ENCODE measurements around the gene IQGAP2. TPM values are rescaled to one million over a fixed set of nuclear protein-coding genes. Genes with fewer than 3 reads are reported as not detected.
A peak's percentile ranks its signal among the peaks of the same experiment; 100 is the strongest.

IQGAP2 gene
- total and polyA plus RNA-seq, 9 of the 15 experiments (the other 6 are each of a cell fraction or from before 2014, with no cell fraction given): 8.7 to 23.2 (median 17.4) TPM

- TF ChIP-seq ZBTB11 (CRISPR knock-in tag; IDR thresholded peaks at IDR 0.05) (peak in 1 of 3 experiments; percentile 49; a peak in 1 of 6 replicates), MCM2 (IDR thresholded peaks at IDR 0.05; ENCODE audit: low read depth) (no peak), NFE2L1 (tag; IDR thresholded peaks at IDR 0.05; ENCODE audit: borderline replicate concordance, low read depth) (peak; percentile 100), ZNF134 (CRISPR knock-in tag; conservative IDR thresholded peaks at IDR 0.05) (0 out of 2 replicates have a peak, but pooled peaks have one; percentile 31), ZKSCAN3 (CRISPR knock-in tag; IDR thresholded peaks at IDR 0.05) (no peak), NR2C1 (IDR thresholded peaks at IDR 0.05) (0 out of 2 replicates have a peak, but pooled peaks have one; percentile 12), NR2C1 (tag; IDR thresholded peaks at IDR 0.05) (peak; percentile 50), SMAD1 (IDR thresholded peaks at IDR 0.05; ENCODE audit: low read depth, low read length, partially characterized antibody) (no peak), KLF10 (CRISPR knock-in tag; IDR thresholded peaks at IDR 0.05) (no peak), KAT2B (IDR thresholded peaks at IDR 0.05; ENCODE audit: low read depth, low read length) (no peak), ZBTB17 (CRISPR knock-in tag; IDR thresholded peaks at IDR 0.05) (no peak), MIER1 (IDR thresholded peaks at IDR 0.05; ENCODE audit: low read depth) (no peak), RAD51 (IDR thresholded peaks at IDR 0.05; ENCODE audit: borderline replicate concordance, low read depth) (no peak), CCAR2 (IDR thresholded peaks at IDR 0.05; ENCODE audit: low read depth, low read length) (no peak), FOXJ3 (CRISPR knock-in tag; IDR thresholded peaks at IDR 0.05) (no peak), POU5F1 (IDR thresholded peaks at IDR 0.05; ENCODE audit: borderline replicate concordance, low read depth, low read length, partially characterized antibody) (no peak), DACH1 (IDR thresholded peaks at IDR 0.05; ENCODE audit: partially characterized antibody) (peak; percentile 99), MBD2 (IDR thresholded peaks at IDR 0.05; ENCODE audit: borderline replicate concordance, low read depth) (peak; percentile 68), HDAC2 (IDR thresholded peaks at IDR 0.05) (peak; percentile 96), TBL1XR1 (IDR thresholded peaks at IDR 0.05; ENCODE audit: low read length in 2 of 2) (peak; percentile 75 to 78; a peak in 3 of 4 replicates)
- TF ChIP-seq, protein P1, sequence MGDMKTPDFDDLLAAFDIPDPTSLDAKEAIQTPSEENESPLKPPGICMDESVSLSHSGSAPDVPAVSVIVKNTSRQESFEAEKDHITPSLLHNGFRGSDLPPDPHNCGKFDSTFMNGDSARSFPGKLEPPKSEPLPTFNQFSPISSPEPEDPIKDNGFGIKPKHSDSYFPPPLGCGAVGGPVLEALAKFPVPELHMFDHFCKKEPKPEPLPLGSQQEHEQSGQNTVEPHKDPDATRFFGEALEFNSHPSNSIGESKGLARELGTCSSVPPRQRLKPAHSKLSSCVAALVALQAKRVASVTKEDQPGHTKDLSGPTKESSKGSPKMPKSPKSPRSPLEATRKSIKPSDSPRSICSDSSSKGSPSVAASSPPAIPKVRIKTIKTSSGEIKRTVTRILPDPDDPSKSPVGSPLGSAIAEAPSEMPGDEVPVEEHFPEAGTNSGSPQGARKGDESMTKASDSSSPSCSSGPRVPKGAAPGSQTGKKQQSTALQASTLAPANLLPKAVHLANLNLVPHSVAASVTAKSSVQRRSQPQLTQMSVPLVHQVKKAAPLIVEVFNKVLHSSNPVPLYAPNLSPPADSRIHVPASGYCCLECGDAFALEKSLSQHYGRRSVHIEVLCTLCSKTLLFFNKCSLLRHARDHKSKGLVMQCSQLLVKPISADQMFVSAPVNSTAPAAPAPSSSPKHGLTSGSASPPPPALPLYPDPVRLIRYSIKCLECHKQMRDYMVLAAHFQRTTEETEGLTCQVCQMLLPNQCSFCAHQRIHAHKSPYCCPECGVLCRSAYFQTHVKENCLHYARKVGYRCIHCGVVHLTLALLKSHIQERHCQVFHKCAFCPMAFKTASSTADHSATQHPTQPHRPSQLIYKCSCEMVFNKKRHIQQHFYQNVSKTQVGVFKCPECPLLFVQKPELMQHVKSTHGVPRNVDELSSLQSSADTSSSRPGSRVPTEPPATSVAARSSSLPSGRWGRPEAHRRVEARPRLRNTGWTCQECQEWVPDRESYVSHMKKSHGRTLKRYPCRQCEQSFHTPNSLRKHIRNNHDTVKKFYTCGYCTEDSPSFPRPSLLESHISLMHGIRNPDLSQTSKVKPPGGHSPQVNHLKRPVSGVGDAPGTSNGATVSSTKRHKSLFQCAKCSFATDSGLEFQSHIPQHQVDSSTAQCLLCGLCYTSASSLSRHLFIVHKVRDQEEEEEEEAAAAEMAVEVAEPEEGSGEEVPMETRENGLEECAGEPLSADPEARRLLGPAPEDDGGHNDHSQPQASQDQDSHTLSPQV (IDR thresholded peaks at IDR 0.05): peak; percentile 81
Measured at GRCh38 chr5:76372323-76373054, 30.6 kb upstream of the IQGAP2 start (continued).
